ACC112 (cell line): ENCODE data around the gene GDNF.

ENCODE experiments used
- H2AFZ ChIP-seq: fragments of 200-600 bp; sonication (generic); one replicate; pipeline ENCODE4 v1.6.0; 2017; ENCODE audit warnings: antibody characterized with exemption, low read length; ENCODE audit not compliant: unreplicated experiment
- H3K27ac ChIP-seq: fragments of 200-600 bp; sonication (generic); 2 replicates; pipeline ENCODE4 v1.5.1; 2014; ENCODE audit warnings: low read depth, mild to moderate bottlenecking, antibody characterized with exemption, low read length, moderate library complexity
- H3K27me3 ChIP-seq: fragments of 200-600 bp; sonication (generic); 2 replicates; pipeline ENCODE4 v1.6.1; 2014; ENCODE audit warnings: mild to moderate bottlenecking, antibody characterized with exemption, low read length, moderate library complexity, mixed read lengths; ENCODE audit not compliant: insufficient read depth
- H3K36me3 ChIP-seq: fragments of 200-600 bp; sonication (generic); 2 replicates; pipeline ENCODE4 v1.6.1; 2016; ENCODE audit warnings: mild to moderate bottlenecking, antibody characterized with exemption, low read length, moderate library complexity, mixed read lengths; ENCODE audit not compliant: insufficient read depth
- H3K4me1 ChIP-seq: fragments of 200-600 bp; sonication (generic); one replicate; pipeline ENCODE4 v1.6.1; 2016; ENCODE audit warnings: low read length, mixed read lengths; ENCODE audit not compliant: insufficient read depth, unreplicated experiment, control insufficient read depth
- H3K4me3 ChIP-seq: fragments of 200-600 bp; sonication (generic); 2 replicates; pipeline ENCODE4 v1.5.1; 2014; ENCODE audit warnings: mild to moderate bottlenecking, low read depth, low read length
- H3K79me2 ChIP-seq: fragments of 200-600 bp; sonication (generic); one replicate; pipeline ENCODE4 v1.6.0; 2016; ENCODE audit warnings: low read length; ENCODE audit not compliant: control insufficient read depth, unreplicated experiment, insufficient read depth

Gene GDNF

GRCh38 chr5:37839407-37840052, at the start of gene GDNF:
Gene GDNF, minus strand, starts transcription at chr5:37840041. Its CDS starts 5,245 bp downstream, at chr5:37834796.
- no peaks in the 10 kb centered on the region for H3K36me3 ChIP-seq
- peak within 1 kb of the TSS; percentile 46 for H2AFZ ChIP-seq
- no peaks in the 10 kb centered on the region for H3K79me2 ChIP-seq
- H3K27ac ChIP-seq = no peak within 1 kb of the TSS
- H3K4me3 ChIP-seq = peak within 1 kb of the TSS; percentile 77
- peaks cover 4% of the 10 kb centered on the region for H3K4me1 ChIP-seq
- H3K27me3 ChIP-seq = peaks cover 81% of the 10 kb centered on the region

- H3K36me3 ChIP-seq = no peaks in the 10 kb centered on the region
- peaks cover 39% of the 10 kb centered on the region for H3K27me3 ChIP-seq
- H3K27ac ChIP-seq = no peak overlapping the region
- H3K4me3 ChIP-seq = no peak overlapping the region
- no peak overlapping the region for H2AFZ ChIP-seq
- no peaks in the 10 kb centered on the region for H3K79me2 ChIP-seq
- H3K4me1 ChIP-seq = no peaks in the 10 kb centered on the region
Observed at GRCh38 chr5:37888476-37888875, 48.6 kb upstream of the GDNF start.

GRCh38 chr5:37886242-37886905, 46.5 kb upstream of the GDNF start:
- Histone ChIP-seq H3K27me3 (peaks cover 38% of the 10 kb centered on the region), H2AFZ (no peak overlapping the region), H3K4me3 (no peak overlapping the region), H3K79me2 (no peaks in the 10 kb centered on the region), H3K4me1 (no peaks in the 10 kb centered on the region), H3K27ac (no peak overlapping the region), H3K36me3 (no peaks in the 10 kb centered on the region)

GRCh38 chr5:37882636-37883035, 42.8 kb upstream of the GDNF start:
- no peak overlapping the region for H3K4me3 ChIP-seq
- H3K36me3 ChIP-seq = no peaks in the 10 kb centered on the region
- H2AFZ ChIP-seq = no peak overlapping the region
- no peaks in the 10 kb centered on the region for H3K79me2 ChIP-seq
- H3K27ac ChIP-seq = no peak overlapping the region
- H3K27me3 ChIP-seq = peaks cover 72% of the 10 kb centered on the region
- no peaks in the 10 kb centered on the region for H3K4me1 ChIP-seq

- H3K4me3 ChIP-seq = no peak overlapping the region
- no peak overlapping the region for H2AFZ ChIP-seq
- no peaks in the 10 kb centered on the region for H3K4me1 ChIP-seq
- H3K27me3 ChIP-seq = peaks cover 67% of the 10 kb centered on the region
- H3K27ac ChIP-seq = no peak overlapping the region
- H3K36me3 ChIP-seq = no peaks in the 10 kb centered on the region
- H3K79me2 ChIP-seq = no peaks in the 10 kb centered on the region
Observed at GRCh38 chr5:37881359-37881758, 41.5 kb upstream of the GDNF start.

GRCh38 chr5:37876943-37877342, 37.1 kb upstream of the GDNF start:
- H3K27ac ChIP-seq = no peak overlapping the region
- H2AFZ ChIP-seq = no peak overlapping the region
- H3K79me2 ChIP-seq = no peaks in the 10 kb centered on the region
- no peaks in the 10 kb centered on the region for H3K36me3 ChIP-seq
- H3K27me3 ChIP-seq = peaks cover 46% of the 10 kb centered on the region
- no peak overlapping the region for H3K4me3 ChIP-seq
- H3K4me1 ChIP-seq = no peaks in the 10 kb centered on the region

- Histone ChIP-seq H3K4me1 (no peaks in the 10 kb centered on the region), H3K36me3 (no peaks in the 10 kb centered on the region), H3K27ac (no peak overlapping the region), H3K79me2 (no peaks in the 10 kb centered on the region), H3K27me3 (peaks cover 39% of the 10 kb centered on the region), H3K4me3 (no peak overlapping the region), H2AFZ (no peak overlapping the region)
Observed at GRCh38 chr5:37876245-37876644, 36.4 kb upstream of the GDNF start.

GRCh38 chr5:37875051-37875787, 35.4 kb upstream of the GDNF start:
- H3K4me1 ChIP-seq = no peaks in the 10 kb centered on the region
- no peaks in the 10 kb centered on the region for H3K79me2 ChIP-seq
- peaks cover 32% of the 10 kb centered on the region for H3K27me3 ChIP-seq
- no peaks in the 10 kb centered on the region for H3K36me3 ChIP-seq
- no peak overlapping the region for H2AFZ ChIP-seq
- no peak overlapping the region for H3K27ac ChIP-seq
- H3K4me3 ChIP-seq = no peak overlapping the region

GRCh38 chr5:37873988-37874387, 34.1 kb upstream of the GDNF start:
- no peaks in the 10 kb centered on the region for H3K36me3 ChIP-seq
- no peaks in the 10 kb centered on the region for H3K79me2 ChIP-seq
- H3K27ac ChIP-seq = no peak overlapping the region
- H2AFZ ChIP-seq = no peak overlapping the region
- no peaks in the 10 kb centered on the region for H3K4me1 ChIP-seq
- H3K4me3 ChIP-seq = no peak overlapping the region
- H3K27me3 ChIP-seq = peaks cover 27% of the 10 kb centered on the region; the same call in 1 of the 2 replicates

GRCh38 chr5:37871023-37871815, 31.4 kb upstream of the GDNF start:
- no peak overlapping the region for H3K27ac ChIP-seq
- H3K4me3 ChIP-seq = no peak overlapping the region
- peaks cover 28% of the 10 kb centered on the region for H3K27me3 ChIP-seq
- no peaks in the 10 kb centered on the region for H3K4me1 ChIP-seq
- no peaks in the 10 kb centered on the region for H3K79me2 ChIP-seq
- no peak overlapping the region for H2AFZ ChIP-seq
- no peaks in the 10 kb centered on the region for H3K36me3 ChIP-seq
